SKM-1 treated with dmso at 0.1 percent for 144 hours (cell line): ENCODE results near the gene SLC25A25.

Experiments
- DNase-seq: peaks from one replicate; lab custom pipeline; 2025; ENCODE audit not compliant: unreplicated experiment; lab: John Stamatoyannopoulos, UW

Gene SLC25A25

GRCh38 chr9:128072144-128073021 lies 4.4 kb downstream of the SLC25A25 start:
- DNase-seq: peak; percentile 70

GRCh38 chr9:128073253-128073886 lies 5.3 kb downstream of the SLC25A25 start:
- no peak for DNase-seq

GRCh38 chr9:128077847-128078503 lies 9.9 kb downstream of the SLC25A25 start:
- DNase-seq: peak; percentile 19

- peak; percentile 71 for DNase-seq
Observed at GRCh38 chr9:128078504-128079434, 10.7 kb downstream of the SLC25A25 start.

GRCh38 chr9:128080206-128080605 lies 12.2 kb downstream of the SLC25A25 start:
- DNase-seq: no peak

GRCh38 chr9:128081056-128081455 lies 13.0 kb downstream of the SLC25A25 start:
- DNase-seq: no peak

GRCh38 chr9:128082151-128082550 lies 14.1 kb downstream of the SLC25A25 start:
- no peak for DNase-seq

- DNase-seq: no peak
Observed at GRCh38 chr9:128084746-128085145, 16.7 kb downstream of the SLC25A25 start.

GRCh38 chr9:128085943-128086342 lies 17.9 kb downstream of the SLC25A25 start:
- DNase-seq: no peak

- DNase-seq: no peak
Observed at GRCh38 chr9:128087262-128087661, 19.2 kb downstream of the SLC25A25 start.

GRCh38 chr9:128088253-128088945 lies 20.4 kb downstream of the SLC25A25 start:
- no peak for DNase-seq

- no peak for DNase-seq
Observed at GRCh38 chr9:128089299-128089698, 21.3 kb downstream of the SLC25A25 start.

GRCh38 chr9:128091144-128091543 lies 23.1 kb downstream of the SLC25A25 start:
- no peak for DNase-seq

- DNase-seq: no peak
Observed at GRCh38 chr9:128091571-128091970, 23.5 kb downstream of the SLC25A25 start.

- DNase-seq: no peak
Observed at GRCh38 chr9:128092199-128092977, 24.4 kb downstream of the SLC25A25 start.

- no peak for DNase-seq
Observed at GRCh38 chr9:128093011-128093410, 25.0 kb downstream of the SLC25A25 start.

- peak; percentile 96 for DNase-seq
Observed at GRCh38 chr9:128094166-128094949, 26.3 kb downstream of the SLC25A25 start.

GRCh38 chr9:128094950-128095544 lies 27.0 kb downstream of the SLC25A25 start:
- DNase-seq: no peak
